T1000 (cell line): Measurements from ENCODE around the gene PGPEP1.

ENCODE experiments used
- DNase-seq: peaks from one replicate; lab custom pipeline; 2025; ENCODE audit warnings: mixed read lengths; lab: John Stamatoyannopoulos, UW

Gene PGPEP1

GRCh38 chr19:18418483-18419194 lies 78.2 kb downstream of the PGPEP1 start:
- peak; percentile 52 for DNase-seq

GRCh38 chr19:18419195-18419698 lies 78.8 kb downstream of the PGPEP1 start, which contains the start of gene SSBP4:
TSS of gene SSBP4 (plus strand) at chr19:18419398. CDS start at chr19:18419649, 251 bp downstream.
- DNase-seq = peak; percentile 61
